ENCODE measurements around the gene ARL4D. TPM values are rescaled to one million over a fixed set of nuclear protein-coding genes. Genes with fewer than 3 reads are reported as not detected.

Gene ARL4D
- total and polyA plus RNA-seq, 2 of the 8 experiments (the other 6 are each of a cell fraction or from before 2014, with no cell fraction given) = 8.4 to 9.2 TPM

DNA sequence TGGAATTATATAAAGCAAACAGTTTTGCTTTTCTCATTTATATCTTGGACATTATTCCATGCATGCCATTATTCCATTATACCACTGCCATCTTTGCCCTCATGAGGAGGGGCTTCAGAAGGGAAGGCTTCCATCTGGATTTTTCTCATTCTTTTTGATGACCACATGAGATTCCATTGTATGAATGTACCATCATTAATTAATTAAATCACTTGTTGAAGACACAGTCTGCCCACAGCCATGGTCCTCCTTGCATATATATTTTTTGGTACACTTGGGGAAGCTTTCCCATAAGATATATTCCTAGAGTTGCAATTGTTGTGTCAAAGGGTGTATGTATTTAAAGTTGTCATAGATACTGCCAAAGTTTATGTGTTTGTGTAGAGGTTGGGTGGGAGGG is 7.1 kb downstream of the ARL4D start (continued):
- no peak for TF ChIP-seq SIN3A (conservative IDR thresholded peaks at IDR 0.05 in 1 of 2, IDR thresholded peaks at IDR 0.05 in 1 of 2; ENCODE audit: low read depth in 1 of 2, low read length in 2 of 2)
- no peak for TF ChIP-seq TEAD4 (IDR thresholded peaks at IDR 0.05; ENCODE audit: low read depth, low read length)
- no peak for TF ChIP-seq CHD7 (IDR thresholded peaks at IDR 0.05; ENCODE audit: insufficient replicate concordance, low read length)
